SK-N-SH treated with all-trans-retinoic acid at 6 μM for 48 hours (cell line): ENCODE measurements around the gene GLMP.
A peak's percentile ranks its signal among the peaks of the same experiment; 100 is the strongest.

Experiments used
- ATAC-seq: fragments of 200-7000 bp; cut with Tn5 transposase; 3 replicates; pipeline ENCODE4 v1.9.1; 2020; ENCODE audit warnings: mild to moderate bottlenecking, moderate library complexity
- ARNTL ChIP-seq: fragments of 450-650 bp; formaldehyde crosslinking; IDR thresholded peaks from 2 replicates; pipeline ENCODE4 v1.5.0; 2020; ENCODE audit warnings: low read depth, mild to moderate bottlenecking, moderate library complexity, borderline replicate concordance
- BACH2 ChIP-seq: fragments of 250-450 bp; sonication (Bioruptor Pico); IDR thresholded peaks from 2 replicates; pipeline ENCODE4 v1.9.0; 2021; ENCODE audit warnings: mild to moderate bottlenecking, borderline replicate concordance
- CREB5 ChIP-seq: fragments of 250-450 bp; sonication (Bioruptor Pico); IDR thresholded peaks from 2 replicates; pipeline ENCODE4 v1.5.1; 2020; ENCODE audit warnings: low read depth, mild to moderate bottlenecking, moderate library complexity
- CSDC2 ChIP-seq: fragments of 250-450 bp; sonication (Bioruptor Pico); IDR thresholded peaks from 2 replicates; pipeline ENCODE4 v1.5.0; 2020; ENCODE audit warnings: mild to moderate bottlenecking, moderate library complexity
- CSRNP3 ChIP-seq: fragments of 250-450 bp; sonication (Bioruptor Pico); IDR thresholded peaks from 2 replicates; pipeline ENCODE4 v1.5.1; 2021; ENCODE audit warnings: mild to moderate bottlenecking, moderate library complexity
- ESRRG ChIP-seq: fragments of 250-450 bp; sonication (Bioruptor Pico); IDR thresholded peaks from 2 replicates; pipeline ENCODE4 v1.6.1; 2021; ENCODE audit warnings: mild to moderate bottlenecking
- GLIS3 ChIP-seq: fragments of 250-450 bp; sonication (Bioruptor Pico); IDR thresholded peaks from 2 replicates; pipeline ENCODE4 v1.5.0; 2020; ENCODE audit warnings: mild to moderate bottlenecking, moderate library complexity
- OSR1 ChIP-seq: fragments of 250-450 bp; sonication (Bioruptor Pico); IDR thresholded peaks from 2 replicates; pipeline ENCODE4 v1.8.0; 2022; ENCODE audit warnings: moderate library complexity, mild to moderate bottlenecking, inconsistent platforms
- PATZ1 ChIP-seq: fragments of 250-450 bp; sonication (Bioruptor Pico); IDR thresholded peaks from 2 replicates; pipeline ENCODE4 v1.8.0; 2020; ENCODE audit warnings: mild to moderate bottlenecking, moderate library complexity, borderline replicate concordance
- PPARA ChIP-seq: fragments of 250-450 bp; sonication (Bioruptor Pico); IDR thresholded peaks from 2 replicates; pipeline ENCODE4 v1.5.0; 2020; ENCODE audit warnings: mild to moderate bottlenecking, borderline replicate concordance
- RARB ChIP-seq: fragments of 250-450 bp; sonication (Bioruptor Pico); IDR thresholded peaks from 2 replicates; pipeline ENCODE4 v1.8.0; 2021; ENCODE audit warnings: mild to moderate bottlenecking, moderate library complexity
- SNAI2 ChIP-seq: fragments of 250-450 bp; sonication (Bioruptor Pico); IDR thresholded peaks from 2 replicates; pipeline ENCODE4 v1.5.0; 2020; ENCODE audit warnings: mild to moderate bottlenecking, moderate library complexity
- TCF4 ChIP-seq: fragments of 250-450 bp; sonication (Bioruptor Pico); IDR thresholded peaks from 2 replicates; pipeline ENCODE4 v1.8.0; 2021; ENCODE audit warnings: mild to moderate bottlenecking, moderate library complexity, borderline replicate concordance
- TOX ChIP-seq: fragments of 250-450 bp; sonication (Bioruptor Pico); IDR thresholded peaks from 2 replicates; pipeline ENCODE4 v1.8.0; 2021; ENCODE audit warnings: mild to moderate bottlenecking, moderate library complexity, borderline replicate concordance
- ZC3H10 ChIP-seq: fragments of 250-450 bp; sonication (Bioruptor Pico); IDR thresholded peaks from 2 replicates; pipeline ENCODE4 v1.5.1; 2021; ENCODE audit warnings: mild to moderate bottlenecking, moderate library complexity
- ZFP3 ChIP-seq: fragments of 250-450 bp; sonication (Bioruptor Pico); IDR thresholded peaks from 2 replicates; pipeline ENCODE4 v1.5.0; 2020; ENCODE audit warnings: mild to moderate bottlenecking, moderate library complexity
- ZFP30 ChIP-seq: fragments of 450-650 bp; formaldehyde crosslinking; IDR thresholded peaks from 2 replicates; pipeline ENCODE4 v1.5.0; 2022; ENCODE audit warnings: mild to moderate bottlenecking, moderate library complexity
- ZNF565 ChIP-seq: fragments of 450-650 bp; formaldehyde crosslinking; conservative IDR thresholded peaks from 2 replicates; pipeline ENCODE4 v1.5.0; 2020; ENCODE audit warnings: low read depth, mild to moderate bottlenecking, moderate library complexity
- ZNF70 ChIP-seq: fragments of 450-650 bp; formaldehyde crosslinking; IDR thresholded peaks from 2 replicates; pipeline ENCODE4 v1.5.0; 2020; ENCODE audit warnings: mild to moderate bottlenecking, moderate library complexity
- ZNF8 ChIP-seq: fragments of 450-650 bp; formaldehyde crosslinking; IDR thresholded peaks from 2 replicates; pipeline ENCODE4 v1.5.0; 2020; ENCODE audit warnings: mild to moderate bottlenecking, moderate library complexity
- TF ChIP-seq, protein P1 (sequence below): fragments of 250-450 bp; sonication (Bioruptor Pico); IDR thresholded peaks from 2 replicates; pipeline ENCODE4 v1.8.0; 2021; ENCODE audit warnings: low read depth, mild to moderate bottlenecking, moderate library complexity, borderline replicate concordance
- TF ChIP-seq, protein P2 (sequence below): fragments of 250-450 bp; sonication (Bioruptor Pico); IDR thresholded peaks from 2 replicates; pipeline ENCODE4 v1.5.0; 2020; ENCODE audit warnings: mild to moderate bottlenecking, moderate library complexity

Gene GLMP

DNA sequence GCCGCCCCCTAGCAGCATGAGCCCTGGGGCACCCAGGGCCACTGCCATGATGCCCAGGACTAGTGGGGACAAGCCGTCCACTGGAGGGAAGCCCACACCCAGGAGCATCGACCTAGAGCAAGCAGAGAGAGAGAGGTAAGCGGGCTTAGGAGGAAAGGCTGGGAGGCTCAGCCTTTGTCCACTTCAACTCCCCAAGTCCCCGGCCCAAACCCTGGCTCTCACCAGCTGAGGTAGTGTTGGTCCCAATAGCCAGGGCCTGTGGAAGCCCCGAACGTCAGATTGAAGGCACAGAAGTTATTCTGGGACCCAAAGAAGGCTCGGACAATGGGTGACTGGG lies 2.4 kb downstream of the GLMP start:
- TF ChIP-seq CREB5 (CRISPR knock-in tag) (no peak), ZNF70 (CRISPR knock-in tag) (no peak), ZFP30 (no peak), PATZ1 (CRISPR knock-in tag) (no peak), RARB (CRISPR knock-in tag) (no peak), ZFP3 (CRISPR knock-in tag) (no peak), GLIS3 (CRISPR knock-in tag) (no peak), ZC3H10 (CRISPR knock-in tag) (no peak), TOX (CRISPR knock-in tag) (no peak), ZNF8 (no peak), CSDC2 (CRISPR knock-in tag) (no peak), PPARA (CRISPR knock-in tag) (no peak), ESRRG (CRISPR knock-in tag) (no peak), SNAI2 (CRISPR knock-in tag) (no peak)
- TF ChIP-seq, protein P1, sequence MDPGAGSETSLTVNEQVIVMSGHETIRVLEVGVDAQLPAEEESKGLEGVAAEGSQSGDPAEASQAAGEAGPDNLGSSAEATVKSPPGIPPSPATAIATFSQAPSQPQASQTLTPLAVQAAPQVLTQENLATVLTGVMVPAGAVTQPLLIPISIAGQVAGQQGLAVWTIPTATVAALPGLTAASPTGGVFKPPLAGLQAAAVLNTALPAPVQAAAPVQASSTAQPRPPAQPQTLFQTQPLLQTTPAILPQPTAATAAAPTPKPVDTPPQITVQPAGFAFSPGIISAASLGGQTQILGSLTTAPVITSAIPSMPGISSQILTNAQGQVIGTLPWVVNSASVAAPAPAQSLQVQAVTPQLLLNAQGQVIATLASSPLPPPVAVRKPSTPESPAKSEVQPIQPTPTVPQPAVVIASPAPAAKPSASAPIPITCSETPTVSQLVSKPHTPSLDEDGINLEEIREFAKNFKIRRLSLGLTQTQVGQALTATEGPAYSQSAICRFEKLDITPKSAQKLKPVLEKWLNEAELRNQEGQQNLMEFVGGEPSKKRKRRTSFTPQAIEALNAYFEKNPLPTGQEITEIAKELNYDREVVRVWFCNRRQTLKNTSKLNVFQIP (CRISPR knock-in tag): no peak
- TF ChIP-seq, all 23 proteins: peak for 0
- no peak for ATAC-seq

DNA sequence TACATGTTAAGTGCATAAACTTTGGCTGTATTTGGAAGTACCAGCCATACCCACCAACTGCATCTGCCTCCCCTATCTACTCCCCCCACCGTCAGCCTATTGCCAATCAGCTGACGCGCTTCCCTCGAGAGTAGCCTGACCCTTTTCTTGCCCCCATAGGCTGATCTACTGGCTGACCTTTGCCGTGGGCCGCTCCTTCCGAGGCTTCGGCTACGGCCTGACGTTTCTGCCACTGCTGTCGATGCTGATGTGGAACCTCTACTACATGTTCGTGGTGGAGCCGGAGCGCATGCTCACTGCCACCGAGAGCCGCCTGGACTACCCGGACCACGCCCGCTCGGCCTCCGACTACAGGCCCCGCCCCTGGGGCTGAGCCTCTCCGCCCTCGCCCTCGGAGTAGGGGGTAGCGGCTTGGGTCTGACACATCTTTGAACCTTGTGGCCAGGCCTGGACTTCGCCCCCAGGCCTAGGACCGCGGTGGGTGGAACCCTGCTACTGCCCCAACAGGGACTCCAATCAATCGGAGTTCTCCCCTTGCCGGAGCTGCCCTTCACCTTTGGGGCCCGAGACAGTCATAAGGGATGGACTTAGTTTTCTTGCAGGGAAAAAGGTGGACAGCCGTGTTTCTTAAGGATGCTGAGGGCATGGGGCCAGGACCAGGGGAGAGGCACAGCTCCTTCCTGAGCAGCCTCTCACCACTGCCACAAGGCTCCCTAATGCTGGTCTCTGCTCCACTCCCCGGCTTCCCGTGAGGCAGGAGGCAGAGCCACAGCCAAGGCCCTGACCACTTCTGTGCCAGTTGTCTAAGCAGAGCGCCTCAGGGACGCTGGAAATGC lies 4.0 kb downstream of the GLMP start:
- no peak for TF ChIP-seq PPARA (CRISPR knock-in tag)
- no peak for TF ChIP-seq ZNF565 (CRISPR knock-in tag)
- TF ChIP-seq, protein P2, sequence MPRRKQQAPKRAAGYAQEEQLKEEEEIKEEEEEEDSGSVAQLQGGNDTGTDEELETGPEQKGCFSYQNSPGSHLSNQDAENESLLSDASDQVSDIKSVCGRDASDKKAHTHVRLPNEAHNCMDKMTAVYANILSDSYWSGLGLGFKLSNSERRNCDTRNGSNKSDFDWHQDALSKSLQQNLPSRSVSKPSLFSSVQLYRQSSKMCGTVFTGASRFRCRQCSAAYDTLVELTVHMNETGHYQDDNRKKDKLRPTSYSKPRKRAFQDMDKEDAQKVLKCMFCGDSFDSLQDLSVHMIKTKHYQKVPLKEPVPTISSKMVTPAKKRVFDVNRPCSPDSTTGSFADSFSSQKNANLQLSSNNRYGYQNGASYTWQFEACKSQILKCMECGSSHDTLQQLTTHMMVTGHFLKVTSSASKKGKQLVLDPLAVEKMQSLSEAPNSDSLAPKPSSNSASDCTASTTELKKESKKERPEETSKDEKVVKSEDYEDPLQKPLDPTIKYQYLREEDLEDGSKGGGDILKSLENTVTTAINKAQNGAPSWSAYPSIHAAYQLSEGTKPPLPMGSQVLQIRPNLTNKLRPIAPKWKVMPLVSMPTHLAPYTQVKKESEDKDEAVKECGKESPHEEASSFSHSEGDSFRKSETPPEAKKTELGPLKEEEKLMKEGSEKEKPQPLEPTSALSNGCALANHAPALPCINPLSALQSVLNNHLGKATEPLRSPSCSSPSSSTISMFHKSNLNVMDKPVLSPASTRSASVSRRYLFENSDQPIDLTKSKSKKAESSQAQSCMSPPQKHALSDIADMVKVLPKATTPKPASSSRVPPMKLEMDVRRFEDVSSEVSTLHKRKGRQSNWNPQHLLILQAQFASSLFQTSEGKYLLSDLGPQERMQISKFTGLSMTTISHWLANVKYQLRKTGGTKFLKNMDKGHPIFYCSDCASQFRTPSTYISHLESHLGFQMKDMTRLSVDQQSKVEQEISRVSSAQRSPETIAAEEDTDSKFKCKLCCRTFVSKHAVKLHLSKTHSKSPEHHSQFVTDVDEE (CRISPR knock-in tag): no peak
- TF ChIP-seq ZFP3 (CRISPR knock-in tag): no peak
- no peak for TF ChIP-seq SNAI2 (CRISPR knock-in tag)
- no peak for TF ChIP-seq CSDC2 (CRISPR knock-in tag)
- TF ChIP-seq BACH2 (CRISPR knock-in tag): no peak
- no peak for TF ChIP-seq OSR1 (CRISPR knock-in tag)
- TF ChIP-seq, all 23 proteins: peak for 0
- ATAC-seq: peak; percentile 93

DNA sequence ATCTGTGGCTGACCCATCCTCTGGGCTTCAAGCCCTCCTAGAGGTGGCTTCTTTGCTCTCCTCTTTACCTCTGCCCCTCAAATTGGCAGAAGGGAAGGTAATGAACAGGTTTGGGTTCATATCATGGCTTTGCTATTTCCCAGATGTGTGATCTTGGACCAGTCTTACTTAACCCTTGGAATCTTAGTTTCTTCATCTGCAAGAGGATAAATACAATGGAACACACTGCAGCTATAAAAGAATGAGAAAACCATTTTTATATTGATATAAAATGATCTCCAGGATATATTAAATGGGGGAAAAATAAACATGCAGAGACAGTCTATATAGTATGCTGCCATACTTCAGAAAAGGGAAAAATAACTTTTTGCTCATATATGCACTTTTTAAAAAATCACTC lies 5.6 kb downstream of the GLMP start:
- ATAC-seq: no peak
- TF ChIP-seq CSRNP3 (CRISPR knock-in tag) (no peak), ARNTL (no peak), TCF4 (CRISPR knock-in tag) (no peak), ZNF565 (CRISPR knock-in tag) (no peak), CSDC2 (CRISPR knock-in tag) (no peak), BACH2 (CRISPR knock-in tag) (no peak), ZNF8 (no peak), GLIS3 (CRISPR knock-in tag) (no peak), PPARA (CRISPR knock-in tag) (no peak), ZC3H10 (CRISPR knock-in tag) (no peak)
- TF ChIP-seq, protein P2 (CRISPR knock-in tag): no peak
